ENCODE measurements around the gene ZNF423. TPM values are rescaled to one million over a fixed set of nuclear protein-coding genes. Genes with fewer than 3 reads are reported as not detected.

The ZNF423 gene
- 1 to 10 TPM in 2 of 6 experiments, under 1 TPM in 4; 0.43 to 1.2 (median 0.89) TPM for total RNA-seq
- long read RNA-seq, partial matches to known transcripts = 0 of 1 reads
- long read RNA-seq, other reads (novel, unspliced or antisense) = 1 of 1 reads

- Histone ChIP-seq H3K27me3 (no peaks in the 10 kb centered on the region), H3K27ac (peak within 1 kb of the TSS; percentile 31 to 73 (median 69)), H3K4me1 (peaks cover 0 to 8% (median 0%) of the 10 kb centered on the region in 4 donors), H3K4me3 (peak within 1 kb of the TSS; percentile 57 to 63 (median 61)), H3K9me3 (no peaks in the 10 kb centered on the region), H3K36me3 (no peaks in the 10 kb centered on the region)
- WGBS (ENCODE audit: insufficient coverage, low coverage, low lambda C conversion rate, missing lambda C conversion rate) = under 1% methylated on average over 31 of the region's 70 CpGs
- no peak for TF ChIP-seq CTCF (IDR thresholded peaks at IDR 0.05)
- TF ChIP-seq POLR2A (IDR thresholded peaks at IDR 0.05) = no peak
- intact Hi-C loops (cut with DNase I) = loop anchor here in 1 of 2 donors (5.0 kb wide), 1 partner anchor 66 kb away; no protein-coding TSS in a partner anchor
- ATAC-seq (peak in 1 of 4 donors; percentile 0), DNase-seq (peak in 1 of 3 donors; percentile 54)
These were observed at the start of gene ZNF423 for GRCh38 chr16:49855822-49856671. Gene ZNF423 (minus strand): TSS chr16:49856112. CDS start chr16:49855774, 338 bp downstream.

GRCh38 chr16:49904348-49905062 lies 48.6 kb upstream of the ZNF423 start:
- TF ChIP-seq POLR2A (IDR thresholded peaks at IDR 0.05) (no peak), CTCF (IDR thresholded peaks at IDR 0.05) (no peak)

GRCh38 chr16:49902908-49903307 lies 47.0 kb upstream of the ZNF423 start:
- H3K27me3 ChIP-seq = no peaks in the 10 kb centered on the region
- no peaks in the 10 kb centered on the region for H3K4me1 ChIP-seq
- WGBS (ENCODE audit: insufficient coverage, low coverage, low lambda C conversion rate, missing lambda C conversion rate) = 83% methylated on average over 2 of the region's 5 CpGs
- no peaks in the 10 kb centered on the region for H3K9me3 ChIP-seq
- DNase-seq (no peak), ATAC-seq (no peak)
- no peaks in the 10 kb centered on the region for H3K36me3 ChIP-seq
- intact Hi-C loops (cut with DNase I) = no loop called here
- TF ChIP-seq POLR2A (IDR thresholded peaks at IDR 0.05) (no peak), CTCF (IDR thresholded peaks at IDR 0.05) (no peak)
- H3K27ac ChIP-seq = no peak overlapping the region
- H3K4me3 ChIP-seq = no peak overlapping the region

More at GRCh38 chr16:49904348-49905062, 48.6 kb upstream of the ZNF423 start:
- 74% methylated on average over 9 of the region's 9 CpGs for WGBS (ENCODE audit: insufficient coverage, low coverage, low lambda C conversion rate, missing lambda C conversion rate)
- Histone ChIP-seq H3K27ac (no peak overlapping the region), H3K4me1 (no peaks in the 10 kb centered on the region), H3K36me3 (no peaks in the 10 kb centered on the region), H3K9me3 (no peaks in the 10 kb centered on the region), H3K4me3 (no peak overlapping the region), H3K27me3 (no peaks in the 10 kb centered on the region)
- ATAC-seq (no peak), DNase-seq (no peak)
- intact Hi-C loops (cut with DNase I) = no loop called here

- no peaks in the 10 kb centered on the region for H3K4me1 ChIP-seq
- TF ChIP-seq POLR2A (IDR thresholded peaks at IDR 0.05) = no peak
- no peak for TF ChIP-seq CTCF (IDR thresholded peaks at IDR 0.05)
- ATAC-seq (no peak), DNase-seq (no peak)
- WGBS (ENCODE audit: insufficient coverage, low coverage, low lambda C conversion rate, missing lambda C conversion rate) = 90% methylated on average over 7 of the region's 9 CpGs
- H3K36me3 ChIP-seq = no peaks in the 10 kb centered on the region
- intact Hi-C loops (cut with DNase I) = no loop called here
- H3K27me3 ChIP-seq = no peaks in the 10 kb centered on the region
- no peak overlapping the region for H3K27ac ChIP-seq
- no peak overlapping the region for H3K4me3 ChIP-seq
- H3K9me3 ChIP-seq = no peaks in the 10 kb centered on the region
These were observed 45.8 kb upstream of the ZNF423 start for GRCh38 chr16:49901711-49902110.

Data from right lobe of liver (tissue), 6 donors.